ENCODE results near the gene PDX1. TPM values are rescaled to one million over a fixed set of nuclear protein-coding genes. Genes with fewer than 3 reads are reported as not detected.

Gene PDX1
- total RNA-seq, 3 donors from 2014 or later (not counting 1 experiment from before 2014, with no cell fraction given) = not detected

GRCh38 chr13:27929868-27930267, 10.1 kb downstream of the PDX1 start:
- no peak overlapping the region for H3K27ac Mint-ChIP-seq
- intact Hi-C loops (cut with micrococcal nuclease) = no loop called here
- TF ChIP-seq, protein P1, sequence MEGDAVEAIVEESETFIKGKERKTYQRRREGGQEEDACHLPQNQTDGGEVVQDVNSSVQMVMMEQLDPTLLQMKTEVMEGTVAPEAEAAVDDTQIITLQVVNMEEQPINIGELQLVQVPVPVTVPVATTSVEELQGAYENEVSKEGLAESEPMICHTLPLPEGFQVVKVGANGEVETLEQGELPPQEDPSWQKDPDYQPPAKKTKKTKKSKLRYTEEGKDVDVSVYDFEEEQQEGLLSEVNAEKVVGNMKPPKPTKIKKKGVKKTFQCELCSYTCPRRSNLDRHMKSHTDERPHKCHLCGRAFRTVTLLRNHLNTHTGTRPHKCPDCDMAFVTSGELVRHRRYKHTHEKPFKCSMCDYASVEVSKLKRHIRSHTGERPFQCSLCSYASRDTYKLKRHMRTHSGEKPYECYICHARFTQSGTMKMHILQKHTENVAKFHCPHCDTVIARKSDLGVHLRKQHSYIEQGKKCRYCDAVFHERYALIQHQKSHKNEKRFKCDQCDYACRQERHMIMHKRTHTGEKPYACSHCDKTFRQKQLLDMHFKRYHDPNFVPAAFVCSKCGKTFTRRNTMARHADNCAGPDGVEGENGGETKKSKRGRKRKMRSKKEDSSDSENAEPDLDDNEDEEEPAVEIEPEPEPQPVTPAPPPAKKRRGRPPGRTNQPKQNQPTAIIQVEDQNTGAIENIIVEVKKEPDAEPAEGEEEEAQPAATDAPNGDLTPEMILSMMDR (IDR thresholded peaks at IDR 0.05) = no peak
- H3K27ac ChIP-seq (ENCODE audit: low read length) = no peak overlapping the region
- H3K4me1 ChIP-seq (ENCODE audit: control insufficient read depth, insufficient read depth, low read length) = peaks cover 6% of the 10 kb centered on the region
- no peak for ATAC-seq
- H3K36me3 Mint-ChIP-seq = no peaks in the 10 kb centered on the region
- no peak overlapping the region for H3K4me3 Mint-ChIP-seq
- peaks cover 7 to 9% of the 10 kb centered on the region in 2 donors for H3K4me1 Mint-ChIP-seq
- H3K36me3 ChIP-seq (ENCODE audit: control insufficient read depth, insufficient read depth, low read length) = no peaks in the 10 kb centered on the region
- peaks cover 58 to 66% of the 10 kb centered on the region in 2 donors for H3K27me3 Mint-ChIP-seq (ENCODE audit: low read depth in 2 of 2)
- no peak overlapping the region for H3K4me3 ChIP-seq (ENCODE audit: low read length)
- no peaks in the 10 kb centered on the region for H3K9me3 Mint-ChIP-seq
- H3K27me3 ChIP-seq (ENCODE audit: control insufficient read depth, insufficient read depth, low read length) = peaks cover 39% of the 10 kb centered on the region
- H3K9me3 ChIP-seq (ENCODE audit: control insufficient read depth, insufficient read depth, low read length) = peaks cover 3% of the 10 kb centered on the region
- DNase-seq = no peak

- intact Hi-C loops (cut with micrococcal nuclease) = no loop called here
- Mint-ChIP-seq H3K4me1 (no peaks in the 10 kb centered on the region), H3K4me3 (no peak overlapping the region), H3K9me3 (no peaks in the 10 kb centered on the region), H3K36me3 (no peaks in the 10 kb centered on the region), H3K27me3 (ENCODE audit: low read depth in 2 of 2) (peaks cover 33 to 39% of the 10 kb centered on the region in 2 donors), H3K27ac (no peak overlapping the region)
- DNase-seq = no peak
- Histone ChIP-seq H3K27me3 (ENCODE audit: control insufficient read depth, insufficient read depth, low read length) (peaks cover 20% of the 10 kb centered on the region), H3K27ac (ENCODE audit: low read length) (no peak overlapping the region), H3K9me3 (ENCODE audit: control insufficient read depth, insufficient read depth, low read length) (peaks cover 3% of the 10 kb centered on the region), H3K4me3 (ENCODE audit: low read length) (no peak overlapping the region), H3K36me3 (ENCODE audit: control insufficient read depth, insufficient read depth, low read length) (no peaks in the 10 kb centered on the region), H3K4me1 (ENCODE audit: control insufficient read depth, insufficient read depth, low read length) (no peaks in the 10 kb centered on the region)
- TF ChIP-seq, protein P1 (IDR thresholded peaks at IDR 0.05) = no peak
- ATAC-seq = no peak
- WGBS (ENCODE audit: insufficient coverage) = 63% methylated on average over 1 of the region's 1 CpG
These were observed 13.3 kb downstream of the PDX1 start for GRCh38 chr13:27933118-27933517.

GRCh38 chr13:27933580-27934328, 14.0 kb downstream of the PDX1 start:
- no peaks in the 10 kb centered on the region for H3K4me1 Mint-ChIP-seq
- Histone ChIP-seq H3K27ac (ENCODE audit: low read length) (no peak overlapping the region), H3K4me3 (ENCODE audit: low read length) (no peak overlapping the region), H3K9me3 (ENCODE audit: control insufficient read depth, insufficient read depth, low read length) (peaks cover 3% of the 10 kb centered on the region), H3K36me3 (ENCODE audit: control insufficient read depth, insufficient read depth, low read length) (no peaks in the 10 kb centered on the region), H3K4me1 (ENCODE audit: control insufficient read depth, insufficient read depth, low read length) (no peaks in the 10 kb centered on the region), H3K27me3 (ENCODE audit: control insufficient read depth, insufficient read depth, low read length) (peaks cover 14% of the 10 kb centered on the region)
- H3K4me3 Mint-ChIP-seq = no peak overlapping the region
- no peaks in the 10 kb centered on the region for H3K36me3 Mint-ChIP-seq
- H3K27ac Mint-ChIP-seq = no peak overlapping the region
- TF ChIP-seq, protein P1 (IDR thresholded peaks at IDR 0.05) = no peak
- no peak for ATAC-seq
- H3K27me3 Mint-ChIP-seq (ENCODE audit: low read depth in 2 of 2) = peaks cover 27 to 33% of the 10 kb centered on the region in 2 donors
- intact Hi-C loops (cut with micrococcal nuclease) = no loop called here
- no peak for DNase-seq
- WGBS (ENCODE audit: insufficient coverage) = 85% methylated on average over 2 of the region's 2 CpGs
- H3K9me3 Mint-ChIP-seq = no peaks in the 10 kb centered on the region

- no peak for DNase-seq
- no peak overlapping the region for H3K4me3 Mint-ChIP-seq
- no peaks in the 10 kb centered on the region for H3K36me3 ChIP-seq (ENCODE audit: control insufficient read depth, insufficient read depth, low read length)
- H3K27me3 Mint-ChIP-seq (ENCODE audit: low read depth in 2 of 2) = peaks cover 11 to 25% of the 10 kb centered on the region in 2 donors
- H3K27me3 ChIP-seq (ENCODE audit: control insufficient read depth, insufficient read depth, low read length) = peaks cover 4% of the 10 kb centered on the region
- TF ChIP-seq, protein P1 (IDR thresholded peaks at IDR 0.05) = no peak
- H3K36me3 Mint-ChIP-seq = no peaks in the 10 kb centered on the region
- intact Hi-C loops (cut with micrococcal nuclease) = no loop called here
- H3K27ac Mint-ChIP-seq = no peak overlapping the region
- no peaks in the 10 kb centered on the region for H3K4me1 Mint-ChIP-seq
- no peaks in the 10 kb centered on the region for H3K9me3 ChIP-seq (ENCODE audit: control insufficient read depth, insufficient read depth, low read length)
- H3K9me3 Mint-ChIP-seq = no peaks in the 10 kb centered on the region
- 84% methylated on average over 1 of the region's 1 CpG for WGBS (ENCODE audit: insufficient coverage)
- H3K4me1 ChIP-seq (ENCODE audit: control insufficient read depth, insufficient read depth, low read length) = no peaks in the 10 kb centered on the region
- no peak overlapping the region for H3K4me3 ChIP-seq (ENCODE audit: low read length)
- no peak overlapping the region for H3K27ac ChIP-seq (ENCODE audit: low read length)
- no peak for ATAC-seq
These were observed 23.2 kb downstream of the PDX1 start for GRCh38 chr13:27942972-27943371.
